Pancreas (tissue), 10 donors: ENCODE data around the gene LMAN1L. TPM values are rescaled to one million over a fixed set of nuclear protein-coding genes. Genes with fewer than 3 reads are reported as not detected.

Experiments
- ATAC-seq, 4 donors: fragments of 200-7000 bp; cut with Tn5 transposase; one replicate each; pipeline versions ENCODE4 v1.8.0 to v1.9.1; 2020; ENCODE audit warnings: mild to moderate bottlenecking in 4 of 4, moderate library complexity in 4 of 4
- DNase-seq, 6 donors: peaks; one replicate each; pipeline ENCODE4 v3.0.0-alpha.2; 2020
- FAIRE-seq: peaks from 2 replicates; lab custom pipeline; 2012; peaks lifted over from hg19 to GRCh38; lab: Jason Lieb, UNC
- H3K27ac ChIP-seq, 4 donors: fragments of 200-600 bp; sonication (generic); 1 replicate in 3 of 4; 2 replicates in 1 of 4; pipeline versions ENCODE4 v1.5.0 to v1.8.0; 2020
- H3K27me3 ChIP-seq, 4 donors: fragments of 200-600 bp; one replicate each; pipeline ENCODE4 v1.8.0; 2021
- H3K36me3 ChIP-seq, 3 donors: fragments of 200-600 bp; sonication (generic) in 1 of 3; one replicate each; pipeline versions ENCODE4 v1.5.0 to v1.8.0; 2020 to 2021
- H3K4me1 ChIP-seq, 3 donors: fragments of 200-600 bp; one replicate each; pipeline ENCODE4 v1.8.0; 2021
- H3K4me3 ChIP-seq, 4 donors: fragments of 200-600 bp; sonication (generic) in 2 of 4; one replicate each; pipeline versions ENCODE4 v1.5.0 to v1.8.0; 2020 to 2021
- H3K9me3 ChIP-seq, 4 donors: fragments of 200-600 bp; one replicate each; pipeline ENCODE4 v1.8.0; 2021
- CTCF ChIP-seq, 4 donors: fragments of 200-600 bp; sonication (generic) in 3 of 4; IDR thresholded peaks; one replicate each; pipeline versions ENCODE4 v1.5.0 to v1.8.0; 2021; ENCODE audit warnings: antibody characterized with exemption in 4 of 4
- WGBS, 2 donors: extraction: QIAGEN DNeasy Blood & Tissue Kit; methylation state at CpG; one replicate each; pipeline ENCODE4 v1.1.7; 2013; 5-methylcytosine and 5-hydroxymethylcytosine counted together
- intact Hi-C, 3 donors: fragments of 100-400 bp; cut with DNase I; formaldehyde crosslinking; loops; one replicate each; pipeline versions ENCODE4 v1.11.1 to v1.14.2; 2022
- polyA plus RNA-seq, 2 donors: library from polyadenylated mRNA; stranded (reverse); fragments of 200-250 nt; gene quantifications; one replicate each; pipeline ENCODE4 v1.2.3, GENCODE V29; 2013
- total RNA-seq, 6 donors: library from RNA; stranded (reverse); fragmentation: NEBNext Ultra II Directional in 4 of 6; extraction: Animal tissue kit (Norgen Biotek cat#: 25700) in 4 of 6; gene quantifications; one replicate each; pipeline versions ENCODE4 v1.2.1 to v1.2.4, GENCODE V29; 2021 to 2023
- donor health status: healthy with polysubstance abuse.
- donor health status: DM: no; HTN: no; CAD: no; lungs with moderate emphysema.
- donor health status: DM: no; HTN: no; CAD: no.
- donor health status: control.
- donor health status: control.
- donor health status: Bipolar disorder and iron deficiency.
- donor health status: DM: yes; HTN: yes; CAD: no.
- donor health status: DM: no; HTN: no; CAD: no.
- donor health status: DM: no; HTN: no; CAD: no.
- donor health status: DM: yes; HTN: yes; CAD: no.

Gene LMAN1L
- total and polyA plus RNA-seq, 8 donors = 0.14 TPM; not detected in 7

GRCh38 chr15:74781431-74782258, 31.0 kb upstream of the LMAN1L start, which contains the start of gene CSK:
Gene CSK (plus strand): TSS chr15:74782080. CDS start chr15:74798298, 16,218 bp downstream.
- Histone ChIP-seq H3K4me1 (peaks cover 0 to 20% (median 3%) of the 10 kb centered on the region in 3 donors), H3K9me3 (no peaks in the 10 kb centered on the region), H3K36me3 (no peaks in the 10 kb centered on the region), H3K27me3 (no peaks in the 10 kb centered on the region), H3K27ac (peak within 1 kb of the TSS in 3 of 4 donors; percentile 44 to 54 (median 46)), H3K4me3 (peak within 1 kb of the TSS; percentile 53 to 79 (median 70))
- FAIRE-seq = no peak
- peak; percentile 78 to 88 (median 82) for ATAC-seq
- intact Hi-C loops = loop anchor here in 1 of 3 donors (5.0 kb wide), 1 partner anchor 56 kb away; no protein-coding TSS in a partner anchor
- WGBS, 2 donors = 0 to 1% methylated on average over 55 to 74 of the region's 74 CpGs
- DNase-seq = peak; percentile 57 to 91 (median 82)
- peak; percentile 24 to 56 (median 40) for TF ChIP-seq CTCF (IDR thresholded peaks at IDR 0.05)

- WGBS, 2 donors = 0 to 1% methylated on average over 48 to 72 of the region's 72 CpGs
- FAIRE-seq = no peak
- Histone ChIP-seq H3K4me1 (peaks cover 0 to 22% (median 3%) of the 10 kb centered on the region in 3 donors), H3K27ac (peak overlapping the region in 3 of 4 donors; percentile 44 to 54 (median 46)), H3K36me3 (no peaks in the 10 kb centered on the region), H3K27me3 (no peaks in the 10 kb centered on the region), H3K9me3 (no peaks in the 10 kb centered on the region), H3K4me3 (peak overlapping the region; percentile 53 to 79 (median 70))
- peak; percentile 13 to 51 (median 22) for ATAC-seq
- intact Hi-C loops = loop anchor here in 1 of 3 donors (5.0 kb wide), 1 partner anchor 55 kb away; no protein-coding TSS in a partner anchor
- peak in 2 of 6 donors; percentile 38 to 74 for DNase-seq
- no peak for TF ChIP-seq CTCF (IDR thresholded peaks at IDR 0.05)
Observed at GRCh38 chr15:74782259-74783071, 30.2 kb upstream of the LMAN1L start.

- H3K9me3 ChIP-seq = no peaks in the 10 kb centered on the region
- H3K4me3 ChIP-seq = peak overlapping the region; percentile 53 to 79 (median 70)
- no peak for TF ChIP-seq CTCF (IDR thresholded peaks at IDR 0.05)
- intact Hi-C loops = loop anchor here in 1 of 3 donors (5.0 kb wide), 1 partner anchor 54 kb away; no protein-coding TSS in a partner anchor
- no peaks in the 10 kb centered on the region for H3K36me3 ChIP-seq
- ATAC-seq (peak; percentile 7 to 14 (median 10)), FAIRE-seq (no peak), DNase-seq (no peak)
- H3K27me3 ChIP-seq = no peaks in the 10 kb centered on the region
- H3K27ac ChIP-seq = peak overlapping the region in 2 of 4 donors; percentile 44 to 54
- 9 to 11% methylated on average over 13 of the region's 13 CpGs for WGBS, 2 donors
- peaks cover 0 to 25% (median 3%) of the 10 kb centered on the region in 3 donors for H3K4me1 ChIP-seq
Observed at GRCh38 chr15:74783072-74783807, 29.4 kb upstream of the LMAN1L start.

GRCh38 chr15:74783808-74784175, 28.8 kb upstream of the LMAN1L start:
- H3K9me3 ChIP-seq = no peaks in the 10 kb centered on the region
- intact Hi-C loops = loop anchor here in 1 of 3 donors (5.0 kb wide), 1 partner anchor 54 kb away; no protein-coding TSS in a partner anchor
- peak overlapping the region in 1 of 4 donors; percentile 54 for H3K27ac ChIP-seq
- 37 to 44% methylated on average over 3 of the region's 3 CpGs for WGBS, 2 donors
- no peak for TF ChIP-seq CTCF (IDR thresholded peaks at IDR 0.05)
- H3K27me3 ChIP-seq = no peaks in the 10 kb centered on the region
- no peak for DNase-seq
- no peak for FAIRE-seq
- ATAC-seq = no peak
- no peaks in the 10 kb centered on the region for H3K36me3 ChIP-seq
- peaks cover 0 to 28% (median 3%) of the 10 kb centered on the region in 3 donors for H3K4me1 ChIP-seq
- H3K4me3 ChIP-seq = peak overlapping the region in 2 of 4 donors; percentile 64 to 79
